Effector memory CD4-positive, alpha-beta T cell (primary cell): Measurements from ENCODE around the gene GNG11.

Experiments
- DNase-seq, 3 donors: peaks; one replicate each; pipeline ENCODE4 v3.0.0-alpha.2; 2020
- H3K27ac ChIP-seq: 2 replicates; pipeline ENCODE4 v1.7.0; 2013; ENCODE audit warnings: mild to moderate bottlenecking, low read length, moderate library complexity; ENCODE audit not compliant: insufficient read depth, poor library complexity, severe bottlenecking
- H3K27me3 ChIP-seq: replicated peaks from 2 replicates; pipeline ENCODE4 v1.7.0; 2013; ENCODE audit warnings: mild to moderate bottlenecking, low read length; ENCODE audit not compliant: insufficient read depth, control insufficient read depth, poor library complexity, severe bottlenecking
- H3K36me3 ChIP-seq: 2 replicates; pipeline ENCODE4 v1.7.0; 2013; ENCODE audit warnings: mild to moderate bottlenecking, low read length, moderate library complexity; ENCODE audit not compliant: control insufficient read depth, insufficient read depth
- H3K4me1 ChIP-seq: 2 replicates; pipeline ENCODE4 v1.7.0; 2013; ENCODE audit warnings: low read length, mild to moderate bottlenecking; ENCODE audit not compliant: control insufficient read depth, insufficient read depth, poor library complexity, severe bottlenecking
- H3K4me3 ChIP-seq: 2 replicates; pipeline ENCODE4 v1.7.0; 2013; ENCODE audit warnings: low read length, low read depth, mild to moderate bottlenecking; ENCODE audit not compliant: insufficient read depth, poor library complexity, severe bottlenecking
- H3K9me3 ChIP-seq: 2 replicates; pipeline ENCODE4 v1.7.0; 2013; ENCODE audit warnings: mild to moderate bottlenecking, low read length, moderate library complexity; ENCODE audit not compliant: control insufficient read depth

Gene GNG11

DNA sequence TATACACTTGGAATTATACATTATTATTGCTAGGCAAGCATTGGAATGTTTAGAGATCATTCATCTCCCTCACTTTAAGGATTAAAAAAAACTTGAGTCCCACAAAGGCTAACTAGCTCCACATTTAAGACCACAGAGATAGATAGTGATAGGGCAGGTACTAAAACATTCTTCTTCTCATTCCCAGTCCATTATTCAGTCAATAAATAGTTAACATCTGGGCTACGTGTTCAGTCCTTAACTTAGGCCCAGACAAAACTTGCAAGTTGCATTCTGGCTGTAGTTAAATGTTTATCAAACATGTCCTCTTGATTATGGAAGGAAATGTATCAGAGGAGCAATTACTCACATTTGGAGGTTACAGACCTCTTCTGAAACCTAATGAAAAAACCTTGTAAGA is 2.4 kb downstream of the GNG11 start:
- no peak overlapping the region for H3K27ac ChIP-seq
- H3K4me3 ChIP-seq = no peak overlapping the region
- H3K9me3 ChIP-seq = no peaks in the 10 kb centered on the region
- H3K4me1 ChIP-seq = no peaks in the 10 kb centered on the region
- DNase-seq = no peak
- H3K36me3 ChIP-seq = no peaks in the 10 kb centered on the region
- H3K27me3 ChIP-seq = peaks cover 11% of the 10 kb centered on the region

DNA sequence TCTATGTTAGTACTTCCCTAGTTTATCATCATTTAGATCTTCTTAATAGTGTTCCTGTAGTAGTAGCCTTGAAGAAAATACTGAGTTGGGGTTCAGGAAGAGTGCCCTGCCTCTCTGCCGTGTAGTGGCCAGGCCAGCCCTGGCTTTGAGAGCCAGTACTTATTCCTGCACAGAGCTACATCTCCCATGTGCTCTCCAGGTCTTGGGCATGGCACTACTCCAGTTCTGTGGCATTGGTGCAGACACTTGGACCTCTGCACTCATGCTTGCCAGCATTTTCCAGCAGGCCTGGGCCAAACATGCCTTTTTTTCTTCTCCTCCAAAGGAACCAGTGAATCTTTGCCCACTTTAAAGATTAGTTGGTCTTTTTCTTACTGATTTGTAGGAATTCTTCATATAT is 5.3 kb downstream of the GNG11 start:
- DNase-seq = no peak
- Histone ChIP-seq H3K36me3 (no peaks in the 10 kb centered on the region), H3K27me3 (no peaks in the 10 kb centered on the region), H3K4me3 (no peak overlapping the region), H3K4me1 (no peaks in the 10 kb centered on the region), H3K9me3 (no peaks in the 10 kb centered on the region), H3K27ac (no peak overlapping the region)

DNA sequence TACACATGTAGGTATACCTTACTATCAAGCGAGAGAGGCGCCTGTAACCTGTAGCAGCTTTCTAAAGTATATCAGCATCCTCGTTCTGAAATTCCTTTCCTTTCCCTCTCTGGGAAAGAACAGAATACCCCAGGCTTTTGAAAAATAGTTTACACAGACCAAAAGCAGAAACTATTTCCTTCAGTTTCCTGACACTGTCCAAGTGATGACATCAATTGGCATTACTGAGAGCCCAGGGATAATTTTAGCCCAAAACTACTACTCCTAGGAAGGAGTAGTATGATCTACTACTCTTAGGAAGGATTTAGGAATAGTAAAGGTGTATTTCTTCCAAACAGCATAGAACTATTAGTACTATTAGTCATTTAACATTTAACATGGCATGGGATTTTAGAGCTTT is 6.0 kb downstream of the GNG11 start:
- no peak for DNase-seq
- no peaks in the 10 kb centered on the region for H3K9me3 ChIP-seq

DNA sequence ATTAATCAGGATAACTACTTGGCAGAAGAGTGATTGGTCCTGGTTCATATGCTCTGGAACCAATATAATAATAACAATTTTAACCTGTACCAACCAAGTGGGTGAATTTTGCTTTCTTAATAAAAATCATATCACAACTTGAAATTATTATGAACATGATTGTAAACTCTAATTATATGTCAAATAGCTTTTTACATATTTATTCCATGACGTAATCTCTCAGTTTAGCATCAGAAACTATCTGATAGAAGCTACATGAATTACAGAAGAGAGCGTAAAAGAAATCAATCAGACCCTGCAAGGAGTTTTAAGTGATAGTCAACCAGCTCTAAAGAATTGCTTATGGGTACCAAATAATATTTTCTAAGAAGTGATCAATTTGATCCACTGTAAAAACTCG is 10.1 kb downstream of the GNG11 start:
- H3K9me3 ChIP-seq = no peaks in the 10 kb centered on the region
- DNase-seq = no peak
- H3K36me3 ChIP-seq = no peaks in the 10 kb centered on the region
- H3K27ac ChIP-seq = no peak overlapping the region
- H3K27me3 ChIP-seq = no peaks in the 10 kb centered on the region
- no peaks in the 10 kb centered on the region for H3K4me1 ChIP-seq
- H3K4me3 ChIP-seq = no peak overlapping the region

More for the DNA sequence above, 6.0 kb downstream of the GNG11 start:
- H3K27me3 ChIP-seq = no peaks in the 10 kb centered on the region
- H3K36me3 ChIP-seq = no peaks in the 10 kb centered on the region
- no peak overlapping the region for H3K27ac ChIP-seq
- no peak overlapping the region for H3K4me3 ChIP-seq
- no peaks in the 10 kb centered on the region for H3K4me1 ChIP-seq

DNA sequence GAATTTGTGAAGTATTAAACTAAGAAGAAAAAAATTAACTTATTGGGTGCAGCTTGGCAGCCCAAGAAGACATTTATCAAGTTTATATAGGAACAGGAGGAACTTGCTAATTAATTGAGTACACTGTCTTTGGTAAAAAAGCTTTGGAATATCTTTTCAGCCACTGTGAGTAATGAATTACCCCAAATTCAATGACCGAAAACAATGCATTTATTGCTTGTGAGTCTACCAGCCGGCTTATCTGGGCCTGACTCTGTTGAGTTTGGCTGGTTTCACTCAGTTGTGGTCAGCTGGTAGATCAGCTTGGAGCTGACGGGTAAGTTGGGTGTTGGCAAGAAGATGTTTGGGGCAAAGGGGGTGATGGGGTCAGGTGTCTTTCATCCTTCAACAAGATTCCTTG is 11.6 kb downstream of the GNG11 start:
- no peak for DNase-seq
- Histone ChIP-seq H3K27ac (no peak overlapping the region), H3K4me1 (no peaks in the 10 kb centered on the region), H3K9me3 (no peaks in the 10 kb centered on the region), H3K4me3 (no peak overlapping the region), H3K36me3 (no peaks in the 10 kb centered on the region), H3K27me3 (no peaks in the 10 kb centered on the region)

DNA sequence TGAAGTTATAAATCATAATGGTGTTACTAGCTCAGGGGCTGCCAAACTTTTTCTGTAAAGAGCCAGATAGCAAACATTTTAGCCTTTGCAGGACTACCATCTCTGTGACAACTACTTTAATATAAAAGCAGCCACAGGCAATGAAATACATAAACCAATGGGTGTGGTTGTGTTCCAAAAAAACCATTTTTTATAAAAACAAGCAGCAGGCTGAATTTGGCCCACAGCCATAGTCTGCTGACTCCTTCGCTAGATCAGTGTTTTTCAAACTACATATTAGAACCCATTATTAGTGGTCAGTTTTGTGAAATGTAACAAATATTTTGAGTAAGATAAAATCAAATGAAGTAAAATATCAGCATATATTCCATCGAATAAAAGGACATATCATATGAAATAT is 13.6 kb downstream of the GNG11 start:
- no peak overlapping the region for H3K4me3 ChIP-seq
- no peak for DNase-seq
- H3K27me3 ChIP-seq = no peaks in the 10 kb centered on the region
- no peak overlapping the region for H3K27ac ChIP-seq
- H3K4me1 ChIP-seq = no peaks in the 10 kb centered on the region
- no peaks in the 10 kb centered on the region for H3K36me3 ChIP-seq
- H3K9me3 ChIP-seq = no peaks in the 10 kb centered on the region

DNA sequence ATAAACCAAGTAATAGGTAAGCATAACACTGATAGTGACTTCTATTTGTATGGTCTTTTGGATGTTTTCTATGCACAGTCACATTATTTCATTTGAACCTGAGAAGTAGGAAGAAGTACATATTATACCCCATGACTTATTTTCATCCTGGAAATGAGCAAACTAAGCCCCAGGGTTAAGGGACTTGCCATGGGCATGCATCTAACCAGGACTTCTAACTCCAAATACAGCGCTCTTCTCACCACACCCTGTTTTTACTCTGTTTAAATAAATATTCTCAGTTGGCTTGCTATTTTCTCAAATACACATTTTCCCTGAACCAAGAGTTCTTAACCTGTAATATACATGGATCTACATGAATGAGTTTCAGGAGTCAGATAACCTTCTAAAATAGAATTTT is 16.3 kb downstream of the GNG11 start:
- H3K4me3 ChIP-seq = no peak overlapping the region
- no peaks in the 10 kb centered on the region for H3K27me3 ChIP-seq
- no peak for DNase-seq
- no peaks in the 10 kb centered on the region for H3K4me1 ChIP-seq
- no peaks in the 10 kb centered on the region for H3K9me3 ChIP-seq
- no peaks in the 10 kb centered on the region for H3K36me3 ChIP-seq
- no peak overlapping the region for H3K27ac ChIP-seq

DNA sequence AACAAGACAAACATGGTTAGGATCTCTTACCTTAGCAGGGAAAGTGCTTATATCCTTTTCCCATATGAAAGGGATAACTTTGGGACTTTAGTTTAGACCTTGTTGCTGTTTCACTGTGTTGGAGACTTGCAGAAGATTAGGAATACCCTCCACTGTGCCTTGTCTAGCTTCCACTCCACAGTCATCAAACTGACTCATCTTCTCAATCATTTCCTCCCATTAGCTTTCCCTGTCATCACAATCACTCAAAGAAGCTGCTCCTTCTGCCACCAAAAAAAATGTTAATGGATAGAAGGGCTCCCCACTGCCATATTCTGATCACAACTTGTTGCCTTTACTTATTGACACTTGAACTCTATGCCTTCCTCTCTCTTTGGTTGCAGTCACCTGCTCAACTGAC is 16.8 kb downstream of the GNG11 start:
- no peak for DNase-seq
- Histone ChIP-seq H3K4me1 (no peaks in the 10 kb centered on the region), H3K9me3 (no peaks in the 10 kb centered on the region), H3K27me3 (no peaks in the 10 kb centered on the region), H3K27ac (no peak overlapping the region), H3K36me3 (no peaks in the 10 kb centered on the region), H3K4me3 (no peak overlapping the region)

DNA sequence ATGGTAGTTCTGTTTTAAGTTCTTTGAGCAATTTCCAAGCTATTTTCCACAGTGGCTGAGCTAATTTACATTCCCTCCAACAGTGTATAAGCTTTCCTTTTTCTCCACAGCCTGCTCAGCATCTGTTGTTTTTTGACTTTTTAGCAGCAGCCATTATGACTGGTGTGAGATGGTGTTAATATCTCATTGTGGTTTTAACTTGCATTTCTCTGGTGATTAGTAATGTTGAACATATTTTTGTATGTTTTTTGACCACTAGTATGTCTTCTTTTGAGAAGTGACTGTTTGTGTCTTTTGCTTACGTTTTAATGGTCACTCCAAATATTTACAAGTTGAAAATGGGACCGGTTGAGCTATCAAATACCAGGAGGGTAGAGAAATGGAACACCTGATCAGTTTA is 20.4 kb downstream of the GNG11 start:
- Histone ChIP-seq H3K27me3 (no peaks in the 10 kb centered on the region), H3K36me3 (no peaks in the 10 kb centered on the region), H3K9me3 (no peaks in the 10 kb centered on the region), H3K4me1 (no peaks in the 10 kb centered on the region), H3K27ac (no peak overlapping the region), H3K4me3 (no peak overlapping the region)
- DNase-seq = no peak

DNA sequence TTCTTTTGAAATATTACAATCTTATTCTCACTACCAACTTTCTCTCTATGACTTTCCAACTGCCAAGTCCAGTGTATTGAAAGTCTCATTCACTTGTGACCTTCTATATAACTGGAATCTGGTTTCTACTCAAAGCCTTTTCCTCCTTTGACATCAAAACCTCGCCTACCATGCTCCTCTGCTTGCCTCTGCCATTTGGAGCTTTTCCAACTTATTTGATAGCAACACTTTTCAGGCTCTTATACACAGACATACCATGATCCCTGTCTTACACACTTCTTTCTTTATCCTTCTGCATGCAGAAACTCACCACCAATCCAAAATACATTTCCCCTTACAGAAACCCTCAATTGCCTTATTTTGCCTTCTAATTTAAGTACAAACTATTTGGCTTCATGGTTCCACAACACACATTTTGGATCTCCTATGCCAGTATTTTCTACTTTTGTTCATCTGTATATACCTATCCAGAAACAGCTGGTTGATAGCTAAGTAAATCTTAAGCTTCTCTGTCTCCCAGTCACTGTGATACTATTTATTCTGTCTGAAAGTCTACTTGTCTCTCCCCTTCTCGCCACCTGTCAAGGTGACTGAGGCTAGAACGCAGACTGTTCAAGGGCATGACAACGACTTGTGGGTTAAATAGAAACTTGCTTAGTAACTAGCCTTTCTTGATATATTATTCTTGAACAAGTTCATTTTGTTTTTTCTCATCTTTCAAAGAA is 22.4 kb downstream of the GNG11 start:
- Histone ChIP-seq H3K4me1 (no peaks in the 10 kb centered on the region), H3K4me3 (no peak overlapping the region), H3K27ac (no peak overlapping the region), H3K27me3 (no peaks in the 10 kb centered on the region), H3K9me3 (no peaks in the 10 kb centered on the region), H3K36me3 (no peaks in the 10 kb centered on the region)
- no peak for DNase-seq
